Keratinocyte (primary cell): Measurements from ENCODE around the gene ITPKC. TPM values are rescaled to one million over a fixed set of nuclear protein-coding genes. Genes with fewer than 3 reads are reported as not detected.

Experiments
- DNase-seq: peaks from one replicate; pipeline ENCODE4 v3.0.0-alpha.2; 2011; ENCODE audit warnings: low read depth, missing footprints, low spot score
- FAIRE-seq: peaks from 2 replicates; lab custom pipeline; 2011; peaks lifted over from hg19 to GRCh38; lab: Jason Lieb, UNC
- H2AFZ ChIP-seq: 2 replicates; pipeline ENCODE4 v1.6.0; 2012; ENCODE audit warnings: low read length, control low read depth, inconsistent platforms; ENCODE audit not compliant: control insufficient read depth
- H3K27ac ChIP-seq: 2 replicates; pipeline ENCODE4 v1.5.1; 2011; ENCODE audit warnings: low read length; ENCODE audit not compliant: control insufficient read depth, insufficient read depth
- H3K27me3 ChIP-seq: 3 replicates; pipeline ENCODE4 v1.6.0; 2011; ENCODE audit warnings: low read length; ENCODE audit not compliant: control insufficient read depth, insufficient read depth; ENCODE audit errors: extremely low read depth
- H3K36me3 ChIP-seq, 2 experiments: 2 replicates in 1 of 2; 3 replicates in 1 of 2; pipeline ENCODE4 v1.5.1; 2011; ENCODE audit warnings: low read length in 2 of 2, mild to moderate bottlenecking in 1 of 2; ENCODE audit not compliant: control insufficient read depth in 2 of 2, insufficient read depth in 2 of 2; ENCODE audit errors: extremely low read depth in 1 of 2
- H3K4me1 ChIP-seq: 3 replicates; pipeline ENCODE4 v1.5.1; 2011; ENCODE audit warnings: low read length; ENCODE audit not compliant: control insufficient read depth, insufficient read depth; ENCODE audit errors: extremely low read depth
- H3K4me2 ChIP-seq: 3 replicates; pipeline ENCODE4 v1.6.0; 2011; ENCODE audit warnings: low read depth, low read length; ENCODE audit not compliant: control insufficient read depth, insufficient read depth; ENCODE audit errors: extremely low read depth
- H3K4me3 ChIP-seq, 3 experiments: fragments of 200-600 bp in 1 of 3; sonication (generic) in 1 of 3; 2 replicates in 2 of 3; 3 replicates in 1 of 3; pipeline ENCODE4 v1.5.1; 2011 to 2016; ENCODE audit warnings: low read length in 3 of 3, mild to moderate bottlenecking in 3 of 3, control low read depth in 2 of 3, inconsistent platforms in 1 of 3, low read depth in 1 of 3, mixed read lengths in 1 of 3, mixed run types in 1 of 3, moderate library complexity in 1 of 3; ENCODE audit not compliant: control insufficient read depth in 2 of 3, insufficient read depth in 2 of 3; ENCODE audit errors: extremely low read depth in 1 of 3
- H3K79me2 ChIP-seq: 2 replicates; pipeline ENCODE4 v1.6.0; 2012; ENCODE audit warnings: low read length; ENCODE audit not compliant: control insufficient read depth, insufficient read depth
- H3K9ac ChIP-seq: 3 replicates; pipeline ENCODE4 v1.6.0; 2011; ENCODE audit warnings: low read length; ENCODE audit not compliant: control insufficient read depth, insufficient read depth; ENCODE audit errors: extremely low read depth
- H3K9me1 ChIP-seq: 3 replicates; pipeline ENCODE4 v1.6.0; 2011; ENCODE audit warnings: low read length; ENCODE audit not compliant: control insufficient read depth, insufficient read depth; ENCODE audit errors: extremely low read depth
- H3K9me3 ChIP-seq: 2 replicates; pipeline ENCODE4 v1.5.1; 2012; ENCODE audit warnings: low read depth, low read length; ENCODE audit not compliant: control insufficient read depth
- H4K20me1 ChIP-seq: 3 replicates; pipeline ENCODE4 v1.6.0; 2011; ENCODE audit warnings: low read length; ENCODE audit not compliant: control insufficient read depth, insufficient read depth; ENCODE audit errors: extremely low read depth
- EZH2 ChIP-seq: IDR thresholded peaks from one replicate; pipeline ENCODE4 v1.6.1; 2012; ENCODE audit warnings: inconsistent platforms, mild to moderate bottlenecking, low read length, moderate library complexity
- dilution Hi-C: fragments of 300-500 bp; cut with MboI; formaldehyde crosslinking; loops from one replicate; pipeline ENCODE4 v1.7.0; 2020; ENCODE audit warnings: low sequenced_read_pairs; ENCODE audit not compliant: extremely low pct_ligation_motif_present
- polyA plus RNA-seq, 5 experiments: library from polyadenylated mRNA; depleted of rRNA in 3 of 5; stranded (reverse) in 3 of 5; stranded (forward) in 1 of 5; unstranded in 1 of 5; fragments of >200 nt; gene quantifications; 1 replicate in 1 of 5; 2 replicates in 3 of 5; 3 replicates in 1 of 5; pipeline versions ENCODE4 v1.2.1 to v1.2.3, GENCODE V29; 2011 to 2012; ENCODE audit warnings: missing spikeins in 2 of 5, low read depth in 1 of 5, low replicate concordance in 1 of 5
- TF ChIP-seq, protein P1 (sequence below), 3 experiments: IDR thresholded peaks in 1 of 3; conservative IDR thresholded peaks in 1 of 3; optimal IDR thresholded peaks in 1 of 3; 2 replicates in 2 of 3; 3 replicates in 1 of 3; pipeline versions ENCODE3 to v1.5.1; 2011; ENCODE audit warnings: low read length in 3 of 3, mild to moderate bottlenecking in 3 of 3, moderate library complexity in 2 of 3, control low read depth in 1 of 3, inconsistent platforms in 1 of 3; ENCODE audit not compliant: insufficient read depth in 2 of 3; ENCODE audit errors: extremely low read depth in 1 of 3

Gene ITPKC
- polyA plus RNA-seq, 1 donor (not counting 4 experiments of a cell fraction or from before 2014, with no cell fraction given), result 17.2 TPM

DNA sequence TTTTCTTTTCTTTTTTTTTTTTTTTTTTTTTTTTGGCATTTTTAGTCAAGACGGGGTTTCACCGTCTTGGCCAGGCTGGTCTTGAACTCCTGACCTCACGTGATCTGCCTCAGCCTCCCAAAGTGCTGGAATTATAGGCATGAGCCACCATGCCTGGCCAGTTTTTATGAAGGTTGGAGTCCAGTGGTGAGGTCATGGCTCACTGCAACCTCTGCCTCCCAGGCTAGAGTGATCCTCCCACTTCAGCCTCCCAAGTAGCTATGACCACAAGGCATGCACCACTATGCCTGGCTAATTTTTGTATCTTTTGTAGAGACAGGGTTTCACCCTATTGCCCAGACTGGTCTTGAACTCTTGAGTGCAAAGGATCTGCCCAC, 38.3 kb downstream of the ITPKC start:
- DNase-seq (no peak), FAIRE-seq (no peak)
- H3K79me2 ChIP-seq, result peaks cover 80% of the 10 kb centered on the region
- peaks cover 19% of the 10 kb centered on the region for H4K20me1 ChIP-seq
- no peaks in the 10 kb centered on the region for H3K27me3 ChIP-seq
- H3K4me1 ChIP-seq, result peaks cover 33% of the 10 kb centered on the region
- H3K27ac ChIP-seq, result no peak overlapping the region
- no peak overlapping the region for H3K4me3 ChIP-seq
- peaks cover 22 to 53% of the 10 kb centered on the region in 2 experiments for H3K36me3 ChIP-seq
- no peak overlapping the region for H3K4me2 ChIP-seq
- H2AFZ ChIP-seq, result no peak overlapping the region
- TF ChIP-seq, protein P1, sequence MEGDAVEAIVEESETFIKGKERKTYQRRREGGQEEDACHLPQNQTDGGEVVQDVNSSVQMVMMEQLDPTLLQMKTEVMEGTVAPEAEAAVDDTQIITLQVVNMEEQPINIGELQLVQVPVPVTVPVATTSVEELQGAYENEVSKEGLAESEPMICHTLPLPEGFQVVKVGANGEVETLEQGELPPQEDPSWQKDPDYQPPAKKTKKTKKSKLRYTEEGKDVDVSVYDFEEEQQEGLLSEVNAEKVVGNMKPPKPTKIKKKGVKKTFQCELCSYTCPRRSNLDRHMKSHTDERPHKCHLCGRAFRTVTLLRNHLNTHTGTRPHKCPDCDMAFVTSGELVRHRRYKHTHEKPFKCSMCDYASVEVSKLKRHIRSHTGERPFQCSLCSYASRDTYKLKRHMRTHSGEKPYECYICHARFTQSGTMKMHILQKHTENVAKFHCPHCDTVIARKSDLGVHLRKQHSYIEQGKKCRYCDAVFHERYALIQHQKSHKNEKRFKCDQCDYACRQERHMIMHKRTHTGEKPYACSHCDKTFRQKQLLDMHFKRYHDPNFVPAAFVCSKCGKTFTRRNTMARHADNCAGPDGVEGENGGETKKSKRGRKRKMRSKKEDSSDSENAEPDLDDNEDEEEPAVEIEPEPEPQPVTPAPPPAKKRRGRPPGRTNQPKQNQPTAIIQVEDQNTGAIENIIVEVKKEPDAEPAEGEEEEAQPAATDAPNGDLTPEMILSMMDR (optimal IDR thresholded peaks at IDR 0.05 in 1 of 3, IDR thresholded peaks at IDR 0.05 in 1 of 3, conservative IDR thresholded peaks at IDR 0.05 in 1 of 3; ENCODE audit: extremely low read depth in 1 of 3, insufficient read depth in 2 of 3, low read length in 3 of 3), result no peak
- no peaks in the 10 kb centered on the region for H3K9me3 ChIP-seq
- H3K9me1 ChIP-seq, result peaks cover 9% of the 10 kb centered on the region
- dilution Hi-C loops, result no loop called here
- no peak overlapping the region for H3K9ac ChIP-seq

DNA sequence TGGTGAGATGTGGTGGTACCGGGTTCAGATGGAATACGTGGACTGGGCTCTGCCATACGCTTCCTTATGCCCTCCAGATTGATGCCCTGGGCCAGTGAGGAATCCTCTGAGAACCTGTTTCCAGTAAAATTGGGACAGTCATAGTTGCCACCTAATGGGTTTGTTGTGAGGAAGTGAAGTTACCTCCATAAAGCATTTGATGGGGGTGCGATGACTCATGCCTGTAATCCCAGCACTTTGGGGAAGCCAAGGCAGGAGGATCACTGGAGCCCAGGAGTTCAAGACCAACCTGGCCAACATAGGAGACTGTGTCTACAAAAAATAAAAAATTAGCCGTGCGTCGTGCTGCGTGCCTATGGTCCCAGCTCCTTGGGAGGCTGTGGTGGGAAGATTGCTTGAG, 38.9 kb downstream of the ITPKC start:
- H3K9me1 ChIP-seq, result peaks cover 9% of the 10 kb centered on the region
- FAIRE-seq (no peak), DNase-seq (no peak)
- peaks cover 19% of the 10 kb centered on the region for H4K20me1 ChIP-seq
- H3K27ac ChIP-seq, result no peak overlapping the region
- H3K9me3 ChIP-seq, result no peaks in the 10 kb centered on the region
- H3K4me2 ChIP-seq, result no peak overlapping the region
- H3K79me2 ChIP-seq, result peaks cover 81% of the 10 kb centered on the region
- H3K4me3 ChIP-seq, result no peak overlapping the region
- no peak overlapping the region for H2AFZ ChIP-seq
- no peaks in the 10 kb centered on the region for H3K27me3 ChIP-seq
- dilution Hi-C loops, result no loop called here
- TF ChIP-seq, protein P1 (optimal IDR thresholded peaks at IDR 0.05 in 1 of 3, IDR thresholded peaks at IDR 0.05 in 1 of 3, conservative IDR thresholded peaks at IDR 0.05 in 1 of 3; ENCODE audit: extremely low read depth in 1 of 3, insufficient read depth in 2 of 3, low read length in 3 of 3), result no peak
- TF ChIP-seq EZH2, result no peak
- H3K9ac ChIP-seq, result no peak overlapping the region
- H3K36me3 ChIP-seq, result peaks cover 25 to 58% of the 10 kb centered on the region in 2 experiments
- peaks cover 33% of the 10 kb centered on the region for H3K4me1 ChIP-seq
